GM04503 (cell line): ENCODE data around the gene RPGR.
A peak's percentile ranks its signal among the peaks of the same experiment; 100 is the strongest.

ENCODE experiments used
- DNase-seq: peaks from one replicate; pipeline ENCODE4 v3.0.0-alpha.2; 2012; ENCODE audit warnings: low read depth

Gene RPGR

GRCh38 chrX:38327007-38327774 lies at the start of gene RPGR:
Gene RPGR, minus strand, starts transcription at chrX:38327509. Its CDS starts 142 bp downstream, at chrX:38327367.
- DNase-seq = peak; percentile 49

GRCh38 chrX:38376747-38377146 lies 49.4 kb upstream of the RPGR start:
- DNase-seq = no peak

GRCh38 chrX:38375891-38376290 lies 48.6 kb upstream of the RPGR start:
- DNase-seq = peak; percentile 1

- DNase-seq = no peak
Measured at GRCh38 chrX:38374431-38374830, 47.1 kb upstream of the RPGR start.

- no peak for DNase-seq
Measured at GRCh38 chrX:38371641-38372040, 44.3 kb upstream of the RPGR start.

GRCh38 chrX:38368774-38369173 lies 41.5 kb upstream of the RPGR start:
- DNase-seq = no peak

GRCh38 chrX:38365954-38366353 lies 38.6 kb upstream of the RPGR start:
- no peak for DNase-seq

GRCh38 chrX:38363046-38363445 lies 35.7 kb upstream of the RPGR start:
- no peak for DNase-seq

GRCh38 chrX:38357747-38358673 lies 30.7 kb upstream of the RPGR start:
- no peak for DNase-seq

- no peak for DNase-seq
Measured at GRCh38 chrX:38356401-38356800, 29.1 kb upstream of the RPGR start.

GRCh38 chrX:38352362-38352761 lies 25.1 kb upstream of the RPGR start, which contains the start of gene OTC:
Gene OTC, plus strand, starts transcription at chrX:38352604. Its CDS starts 93 bp downstream, at chrX:38352697.
- DNase-seq = no peak

GRCh38 chrX:38351346-38351745 lies 24.0 kb upstream of the RPGR start:
- DNase-seq = no peak

- peak; percentile 17 for DNase-seq
Measured at GRCh38 chrX:38347136-38347535, 19.8 kb upstream of the RPGR start.

- DNase-seq = no peak
Measured at GRCh38 chrX:38346150-38346549, 18.8 kb upstream of the RPGR start.

GRCh38 chrX:38342853-38343778 lies 15.8 kb upstream of the RPGR start:
- DNase-seq = no peak

- DNase-seq = no peak
Measured at GRCh38 chrX:38341442-38341841, 14.1 kb upstream of the RPGR start.

- DNase-seq = no peak
Measured at GRCh38 chrX:38336538-38337240, 9.4 kb upstream of the RPGR start.

- DNase-seq = no peak
Measured at GRCh38 chrX:38335382-38335781, 8.1 kb upstream of the RPGR start.

GRCh38 chrX:38332505-38332904 lies 5.2 kb upstream of the RPGR start:
- DNase-seq = no peak

- no peak for DNase-seq
Measured at GRCh38 chrX:38327775-38328081, 419 bp upstream of the RPGR start.

GRCh38 chrX:38326086-38326485 lies 1.2 kb downstream of the RPGR start:
- no peak for DNase-seq
